ENCODE data around the gene SLC16A10. TPM values are rescaled to one million over a fixed set of nuclear protein-coding genes. Genes with fewer than 3 reads are reported as not detected.

Gene SLC16A10
- polyA plus RNA-seq, 3 donors = 0.05 to 0.15 TPM; not detected in 1

- WGBS (ENCODE audit: insufficient coverage) = no CpG with 5 or more reads among the region's 1 CpG
- Mint-ChIP-seq H3K4me3 (no peak overlapping the region), H3K9me3 (no peaks in the 10 kb centered on the region), H3K27ac (no peak overlapping the region), H3K27me3 (ENCODE audit: low read depth in 3 of 3) (no peaks in the 10 kb centered on the region), H3K36me3 (no peaks in the 10 kb centered on the region), H3K4me1 (no peaks in the 10 kb centered on the region)
- Histone ChIP-seq H4K20me1 (ENCODE audit: insufficient read depth, low read length) (no peaks in the 10 kb centered on the region), H3K9ac (ENCODE audit: insufficient read depth, low read length, poor library complexity, severe bottlenecking) (no peak overlapping the region), H3K4me1 (ENCODE audit: control insufficient read depth in 1 of 2, insufficient read depth in 2 of 2, low read length in 2 of 2) (no peaks in the 10 kb centered on the region), H3K27me3 (ENCODE audit: control insufficient read depth in 2 of 2, insufficient read depth in 2 of 2, low read length in 2 of 2) (no peaks in the 10 kb centered on the region), H2AFZ (ENCODE audit: insufficient read depth, low read depth, low read length, poor library complexity, severe bottlenecking) (no peak overlapping the region), H3K27ac (ENCODE audit: low read depth in 1 of 2, low read length in 2 of 2) (no peak overlapping the region), H3K4me2 (replicated peaks; ENCODE audit: extremely low read depth, low read length, poor library complexity, severe bottlenecking) (no peak overlapping the region), H3K36me3 (replicated peaks in 1 of 2; ENCODE audit: control insufficient read depth in 1 of 2, insufficient read depth in 2 of 2, low read length in 2 of 2) (no peaks in the 10 kb centered on the region), H3K9me3 (replicated peaks in 1 of 2; ENCODE audit: control insufficient read depth in 1 of 2, insufficient read depth in 1 of 2, low read length in 2 of 2) (no peaks in the 10 kb centered on the region), H3K4me3 (replicated peaks in 1 of 3; ENCODE audit: low read depth in 2 of 3, low read length in 3 of 3) (no peak overlapping the region), H3K79me2 (ENCODE audit: insufficient read depth, low read length) (no peaks in the 10 kb centered on the region)
- no peak for DNase-seq
- intact Hi-C loops (cut with micrococcal nuclease) = no loop called here
- TF ChIP-seq CTCF (IDR thresholded peaks at IDR 0.05) = no peak
Measured at GRCh38 chr6:111222341-111222740, 135.0 kb downstream of the SLC16A10 start.

DNA sequence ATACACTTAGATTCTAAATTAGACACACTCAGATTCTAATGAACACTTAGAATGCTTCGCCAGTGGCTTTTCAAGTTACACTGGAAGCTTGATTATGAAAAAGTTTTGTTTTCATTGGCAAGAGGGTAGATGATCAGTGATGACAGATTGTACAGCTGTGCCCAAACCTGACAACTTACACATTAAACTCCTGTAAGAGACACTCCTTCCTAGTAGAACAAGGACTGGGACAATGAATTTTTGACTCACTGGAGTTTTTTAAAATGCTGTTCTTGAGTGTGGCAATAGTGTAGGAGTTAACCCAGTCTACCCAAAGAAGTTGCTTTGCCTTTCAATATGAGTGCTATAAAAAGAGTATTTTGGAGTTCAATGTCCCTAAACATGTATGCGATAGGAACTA is 140.8 kb downstream of the SLC16A10 start:
- no CpG with 5 or more reads among the region's 2 CpGs for WGBS (ENCODE audit: insufficient coverage)
- H4K20me1 ChIP-seq (ENCODE audit: insufficient read depth, low read length) = no peaks in the 10 kb centered on the region
- H3K36me3 ChIP-seq (replicated peaks in 1 of 2; ENCODE audit: control insufficient read depth in 1 of 2, insufficient read depth in 2 of 2, low read length in 2 of 2) = no peaks in the 10 kb centered on the region
- no peaks in the 10 kb centered on the region for H3K79me2 ChIP-seq (ENCODE audit: insufficient read depth, low read length)
- no peak overlapping the region for H3K4me3 ChIP-seq (replicated peaks in 1 of 3; ENCODE audit: low read depth in 2 of 3, low read length in 3 of 3)
- peaks cover 0 to 3% (median 0%) of the 10 kb centered on the region in 3 donors for H3K27me3 Mint-ChIP-seq (ENCODE audit: low read depth in 3 of 3)
- peaks cover 27% of the 10 kb centered on the region for H3K4me1 Mint-ChIP-seq
- peaks cover 0 to 2% (median 0%) of the 10 kb centered on the region in 7 donors for H3K9me3 Mint-ChIP-seq
- no peaks in the 10 kb centered on the region for H3K36me3 Mint-ChIP-seq
- no peak overlapping the region for H3K4me2 ChIP-seq (replicated peaks; ENCODE audit: extremely low read depth, low read length, poor library complexity, severe bottlenecking)
- peak in 1 of 3 donors; percentile 20 for DNase-seq
- H3K4me1 ChIP-seq (ENCODE audit: control insufficient read depth in 1 of 2, insufficient read depth in 2 of 2, low read length in 2 of 2) = peaks cover 26 to 35% of the 10 kb centered on the region in 2 donors
- H3K27ac ChIP-seq (ENCODE audit: low read depth in 1 of 2, low read length in 2 of 2) = no peak overlapping the region
- H3K27ac Mint-ChIP-seq = peak overlapping the region in 1 of 7 donors; percentile 70
- H3K27me3 ChIP-seq (ENCODE audit: control insufficient read depth in 2 of 2, insufficient read depth in 2 of 2, low read length in 2 of 2) = no peaks in the 10 kb centered on the region
- intact Hi-C loops (cut with micrococcal nuclease) = no loop called here
- no peak overlapping the region for H3K4me3 Mint-ChIP-seq
- no peaks in the 10 kb centered on the region for H3K9me3 ChIP-seq (replicated peaks in 1 of 2; ENCODE audit: control insufficient read depth in 1 of 2, insufficient read depth in 1 of 2, low read length in 2 of 2)
- no peak for TF ChIP-seq CTCF (IDR thresholded peaks at IDR 0.05)
- no peak overlapping the region for H2AFZ ChIP-seq (ENCODE audit: insufficient read depth, low read depth, low read length, poor library complexity, severe bottlenecking)
- no peak overlapping the region for H3K9ac ChIP-seq (ENCODE audit: insufficient read depth, low read length, poor library complexity, severe bottlenecking)

Data from CD14-positive monocyte (primary cell).